OCI-LY7 (cell line): ENCODE data around the gene DOC2A. TPM values are rescaled to one million over a fixed set of nuclear protein-coding genes. Genes with fewer than 3 reads are reported as not detected.

ENCODE experiments used
- BruUV-seq: library from RNA; stranded (reverse); fragments of 400-500 nt; replicated peaks from 2 replicates; lab custom pipeline; 2021; lab: Mats Ljungman, UMichigan
- CTCF ChIA-PET: fragments of 300-600 bp; sonication (Branson Sonifier 250); formaldehyde crosslinking; loops from one replicate; lab custom pipeline; 2022; ENCODE audit warnings: antibody characterized with exemption; ENCODE audit not compliant: unreplicated experiment; lab: Charles Lee
- POLR2A ChIA-PET: fragments of 300-600 bp; sonication (Branson Sonifier 250); formaldehyde crosslinking; loops from one replicate; lab custom pipeline; 2022; ENCODE audit warnings: antibody characterized with exemption; lab: Charles Lee
- DNase-seq: peaks from one replicate; pipeline ENCODE4 v3.0.0-alpha.2; 2015; ENCODE audit warnings: low spot score
- H2AFZ ChIP-seq: fragments of 200-600 bp; sonication (generic), shearing (Covaris generic); 2 replicates; pipeline ENCODE4 v1.6.1; 2014; ENCODE audit warnings: mild to moderate bottlenecking, antibody characterized with exemption, low read length, moderate library complexity
- H3K27ac ChIP-seq: fragments of 200-600 bp; sonication (generic); 2 replicates; pipeline ENCODE4 v1.5.1; 2014; ENCODE audit warnings: mixed run types, low read depth, mild to moderate bottlenecking, moderate library complexity, low read length, inconsistent platforms; ENCODE audit not compliant: poor library complexity, severe bottlenecking
- H3K36me3 ChIP-seq: fragments of 200-600 bp; sonication (generic); 2 replicates; pipeline ENCODE4 v1.6.1; 2014; ENCODE audit warnings: mild to moderate bottlenecking, antibody characterized with exemption, low read length, moderate library complexity, mixed read lengths; ENCODE audit not compliant: insufficient read depth
- H3K4me1 ChIP-seq: fragments of 200-600 bp; sonication (generic); 2 replicates; pipeline ENCODE4 v1.5.1; 2014; ENCODE audit warnings: mild to moderate bottlenecking, low read length; ENCODE audit not compliant: insufficient read depth, poor library complexity, severe bottlenecking
- H3K4me2 ChIP-seq: fragments of 200-600 bp; sonication (generic); 2 replicates; pipeline ENCODE4 v1.6.1; 2014; ENCODE audit warnings: mild to moderate bottlenecking, low read length
- H3K4me3 ChIP-seq: fragments of 200-600 bp; sonication (generic); 2 replicates; pipeline ENCODE4 v1.5.1; 2014; ENCODE audit warnings: mild to moderate bottlenecking, low read depth, low read length; ENCODE audit not compliant: poor library complexity, severe bottlenecking
- H3K79me2 ChIP-seq: fragments of 200-600 bp; sonication (generic); 2 replicates; pipeline ENCODE4 v1.6.1; 2016; ENCODE audit warnings: low read depth, mild to moderate bottlenecking, low read length, moderate library complexity, mixed read lengths; ENCODE audit not compliant: insufficient read depth
- H3K9me2 ChIP-seq: fragments of 200-600 bp; sonication (generic); 2 replicates; pipeline ENCODE4 v1.6.1; 2016; ENCODE audit warnings: mild to moderate bottlenecking, low read length, mixed read lengths; ENCODE audit not compliant: insufficient read depth
- H3K9me3 ChIP-seq: fragments of 200-600 bp; sonication (generic); 2 replicates; pipeline ENCODE4 v1.6.1; 2014; ENCODE audit warnings: mild to moderate bottlenecking, mixed run types, low read length, mixed read lengths
- H4K20me1 ChIP-seq: fragments of 200-600 bp; sonication (generic); 2 replicates; pipeline ENCODE4 v1.6.1; 2014; ENCODE audit warnings: mild to moderate bottlenecking, antibody characterized with exemption, low read length, moderate library complexity, mixed read lengths; ENCODE audit not compliant: insufficient read depth
- EZH2phosphoT487 ChIP-seq: fragments of 200-600 bp; sonication (generic); IDR thresholded peaks from 2 replicates; pipeline ENCODE4 v1.6.1; 2018; ENCODE audit warnings: low read depth, borderline replicate concordance, mild to moderate bottlenecking, mixed run types, antibody characterized with exemption, low read length, moderate library complexity, mixed read lengths
- intact Hi-C: fragments of 100-400 bp; cut with micrococcal nuclease; formaldehyde crosslinking; loops from one replicate; pipeline ENCODE4 v1.10.0; 2022; ENCODE audit not compliant: unreplicated experiment
- total RNA-seq, 2 experiments: library from RNA; depleted of rRNA in 1 of 2; stranded (reverse); fragments of >200 nt in 1 of 2; shearing (Covaris generic) in 1 of 2; gene quantifications; 2 replicates each; pipeline ENCODE4 v1.2.3, GENCODE V29; 2014 to 2022
- TF ChIP-seq, protein P1 (sequence below): fragments of 200-600 bp; sonication (generic); conservative IDR thresholded peaks from 2 replicates; pipeline ENCODE4 v1.5.1; 2014; ENCODE audit warnings: mild to moderate bottlenecking, antibody characterized with exemption, low read length, moderate library complexity, mixed read lengths

DOC2A gene
- total RNA-seq, 2 experiments from 2014 or later = 0.91 TPM; not detected in 1

GRCh38 chr16:29973384-29974246, 37.2 kb downstream of the DOC2A start, which contains the start of gene TAOK2:
TAOK2 (plus strand) TSS chr16:29973868; CDS start chr16:29977773, 3,905 bp downstream.
- BruUV-seq = TSS peak; percentile 77

GRCh38 chr16:29972992-29973383, 37.8 kb downstream of the DOC2A start:
- Histone ChIP-seq H3K79me2 (peaks cover 34% of the 10 kb centered on the region), H4K20me1 (0 out of 2 replicates have a peak, but pooled peaks cover 12% of the 10 kb centered on the region), H3K27ac (peak overlapping the region; percentile 38), H3K9me3 (no peaks in the 10 kb centered on the region), H3K9me2 (no peaks in the 10 kb centered on the region), H3K4me2 (no peak overlapping the region), H3K36me3 (peaks cover 41% of the 10 kb centered on the region), H3K4me3 (no peak overlapping the region), H3K4me1 (peaks cover 34% of the 10 kb centered on the region), H2AFZ (peak overlapping the region; percentile 75; the same call in 1 of the 2 replicates)
- intact Hi-C loops = loop anchor here (1.0 to 5.0 kb wide), 3 partner anchors 23 to 156 kb away; partner anchors contain the start of genes INO80E, KCTD13 and PAGR1
- CTCF ChIA-PET = interaction anchor here (0.6 to 1.1 kb wide), 5 partner anchors 10 to 273 kb away, joined by 3 to 6 read pairs (median 3); no protein-coding TSS in a partner anchor
- DNase-seq = no peak
- POLR2A ChIA-PET = interaction anchor here (0.5 to 3.8 kb wide), 19 partner anchors 9 to 210 kb away, joined by 3 to 56 read pairs (median 4); partner anchors contain the start of genes ALDOA, CORO1A, HIRIP3 and KCTD13
- TF ChIP-seq, protein P1, sequence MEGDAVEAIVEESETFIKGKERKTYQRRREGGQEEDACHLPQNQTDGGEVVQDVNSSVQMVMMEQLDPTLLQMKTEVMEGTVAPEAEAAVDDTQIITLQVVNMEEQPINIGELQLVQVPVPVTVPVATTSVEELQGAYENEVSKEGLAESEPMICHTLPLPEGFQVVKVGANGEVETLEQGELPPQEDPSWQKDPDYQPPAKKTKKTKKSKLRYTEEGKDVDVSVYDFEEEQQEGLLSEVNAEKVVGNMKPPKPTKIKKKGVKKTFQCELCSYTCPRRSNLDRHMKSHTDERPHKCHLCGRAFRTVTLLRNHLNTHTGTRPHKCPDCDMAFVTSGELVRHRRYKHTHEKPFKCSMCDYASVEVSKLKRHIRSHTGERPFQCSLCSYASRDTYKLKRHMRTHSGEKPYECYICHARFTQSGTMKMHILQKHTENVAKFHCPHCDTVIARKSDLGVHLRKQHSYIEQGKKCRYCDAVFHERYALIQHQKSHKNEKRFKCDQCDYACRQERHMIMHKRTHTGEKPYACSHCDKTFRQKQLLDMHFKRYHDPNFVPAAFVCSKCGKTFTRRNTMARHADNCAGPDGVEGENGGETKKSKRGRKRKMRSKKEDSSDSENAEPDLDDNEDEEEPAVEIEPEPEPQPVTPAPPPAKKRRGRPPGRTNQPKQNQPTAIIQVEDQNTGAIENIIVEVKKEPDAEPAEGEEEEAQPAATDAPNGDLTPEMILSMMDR = no peak
- BruUV-seq = no TSS peak

More at GRCh38 chr16:29973384-29974246, 37.2 kb downstream of the DOC2A start, which contains the start of gene TAOK2:
- intact Hi-C loops = loop anchor here (1.0 to 5.0 kb wide), 3 partner anchors 23 to 156 kb away; partner anchors contain the start of genes INO80E, KCTD13 and PAGR1
- ChIA-PET POLR2A (interaction anchor here (0.5 to 3.8 kb wide), 22 partner anchors 8 to 210 kb away, joined by 3 to 56 read pairs (median 3); partner anchors contain the start of genes ALDOA, CORO1A, HIRIP3 and KCTD13), CTCF (interaction anchor here (0.5 to 1.1 kb wide), 7 partner anchors 11 to 273 kb away, joined by 3 to 6 read pairs (median 3); no protein-coding TSS in a partner anchor)
- H2AFZ ChIP-seq = peak within 1 kb of the TSS; percentile 75; the same call in 1 of the 2 replicates
- TF ChIP-seq, protein P1 = no peak
- no peak for TF ChIP-seq EZH2phosphoT487
- H3K4me2 ChIP-seq = peak within 1 kb of the TSS; percentile 100
- H4K20me1 ChIP-seq = 0 out of 2 replicates have a peak, but pooled peaks cover 12% of the 10 kb centered on the region
- H3K4me3 ChIP-seq = peak within 1 kb of the TSS; percentile 99
- peak; percentile 99 for DNase-seq
- peaks cover 34% of the 10 kb centered on the region for H3K4me1 ChIP-seq
- peaks cover 41% of the 10 kb centered on the region for H3K36me3 ChIP-seq
- H3K9me3 ChIP-seq = no peaks in the 10 kb centered on the region
- no peaks in the 10 kb centered on the region for H3K9me2 ChIP-seq
- H3K79me2 ChIP-seq = peaks cover 34% of the 10 kb centered on the region
- peak within 1 kb of the TSS; percentile 69 for H3K27ac ChIP-seq
